Vein endothelial cell (primary cell): Measurements from ENCODE around the gene IRS2. TPM values are rescaled to one million over a fixed set of nuclear protein-coding genes. Genes with fewer than 3 reads are reported as not detected.

Experiments
- total RNA-seq: library from RNA; depleted of rRNA; stranded (reverse); fragments of >200 nt; gene quantifications from 2 replicates; pipeline ENCODE4 v1.2.3, GENCODE V29; 2012

Gene IRS2
- total RNA-seq, result 0.67 and 1.6 TPM in 2 replicates

GRCh38 chr13:109786457-109787134 lies at the start of gene IRS2:
Gene IRS2 (minus strand): TSS chr13:109786583. CDS start chr13:109786053, 530 bp downstream.

